ENCODE measurements around the gene ENTREP3.

Gene ENTREP3

DNA sequence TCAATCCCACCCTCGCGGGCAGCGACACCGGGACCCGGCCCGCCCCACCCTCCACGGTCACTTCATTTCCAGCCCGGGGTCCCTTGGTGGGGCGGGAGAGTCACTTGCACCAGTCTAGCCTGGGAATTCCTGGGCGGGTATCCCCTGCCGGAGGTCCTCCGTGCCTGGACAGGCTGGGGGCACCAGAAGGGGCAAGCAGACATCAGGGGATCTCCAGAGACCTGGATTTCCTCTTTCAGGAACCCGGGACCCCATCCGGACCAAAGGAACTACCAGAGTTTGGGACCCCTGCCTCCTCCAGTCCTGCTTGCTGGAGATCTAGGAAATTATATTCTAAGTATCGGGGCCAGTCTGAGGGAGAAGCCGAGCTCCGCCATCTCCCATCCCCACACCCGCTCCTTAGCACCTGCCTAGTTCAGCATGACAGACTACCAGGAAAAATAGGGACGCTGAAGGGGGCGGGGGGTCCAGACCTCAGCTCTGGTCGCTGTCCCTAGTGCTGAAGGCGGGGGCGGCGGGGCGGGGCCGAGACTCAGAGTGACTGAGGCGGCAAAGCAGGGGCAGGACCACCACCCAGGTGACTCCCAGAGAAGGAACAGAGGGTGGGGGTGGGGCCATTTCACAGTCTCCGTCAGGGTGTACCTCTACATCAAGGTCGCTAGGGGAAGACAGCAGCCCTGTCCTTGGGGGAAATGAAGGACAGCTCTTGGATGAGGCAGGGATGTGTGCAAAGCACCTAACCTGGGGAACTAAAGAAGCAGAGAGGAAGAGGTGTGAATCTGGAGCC, 22.8 kb upstream of the ENTREP3 start:
- DNase-seq, result peak; percentile 53

DNA sequence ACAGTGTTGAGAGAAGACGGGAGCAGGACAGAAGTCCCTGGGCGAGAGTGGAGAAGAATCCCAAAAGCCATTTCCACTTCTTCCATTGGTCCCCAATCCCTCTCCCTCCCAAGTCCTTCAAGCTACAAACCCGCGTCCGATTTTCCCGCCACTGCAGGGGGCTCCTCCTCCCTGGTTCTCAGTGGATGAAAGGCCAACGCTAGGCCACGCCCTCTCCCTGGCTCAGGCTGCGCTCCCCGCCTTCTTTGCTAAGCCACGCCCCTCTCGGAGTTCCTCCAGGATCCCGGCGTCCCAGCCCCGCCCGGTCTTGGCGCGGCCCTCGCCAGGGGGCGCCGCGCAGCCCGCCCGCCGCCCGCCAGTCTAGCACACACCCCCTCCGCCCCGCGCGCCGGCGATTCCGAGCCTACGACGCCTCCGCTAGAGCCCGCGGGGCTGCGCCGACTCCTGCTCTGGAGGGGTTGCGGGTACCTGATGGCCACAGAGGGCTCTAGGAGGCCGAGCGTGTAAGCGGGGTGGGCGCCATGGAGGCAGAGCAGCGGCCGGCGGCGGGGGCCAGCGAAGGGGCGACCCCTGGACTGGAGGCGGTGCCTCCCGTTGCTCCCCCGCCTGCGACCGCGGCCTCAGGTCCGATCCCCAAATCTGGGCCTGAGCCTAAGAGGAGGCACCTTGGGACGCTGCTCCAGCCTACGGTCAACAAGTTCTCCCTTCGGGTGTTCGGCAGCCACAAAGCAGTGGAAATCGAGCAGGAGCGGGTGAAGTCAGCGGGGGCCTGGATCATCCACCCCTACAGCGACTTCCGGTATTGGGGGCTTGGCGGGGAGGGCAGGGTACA, 22.0 kb upstream of the ENTREP3 start, which contains the start of gene HCN3:
Gene HCN3, plus strand, starts transcription at position 394 of the 832 bp plus-strand sequence. Its CDS starts 128 bp downstream, at position 522.
- DNase-seq, result peak; percentile 98

DNA sequence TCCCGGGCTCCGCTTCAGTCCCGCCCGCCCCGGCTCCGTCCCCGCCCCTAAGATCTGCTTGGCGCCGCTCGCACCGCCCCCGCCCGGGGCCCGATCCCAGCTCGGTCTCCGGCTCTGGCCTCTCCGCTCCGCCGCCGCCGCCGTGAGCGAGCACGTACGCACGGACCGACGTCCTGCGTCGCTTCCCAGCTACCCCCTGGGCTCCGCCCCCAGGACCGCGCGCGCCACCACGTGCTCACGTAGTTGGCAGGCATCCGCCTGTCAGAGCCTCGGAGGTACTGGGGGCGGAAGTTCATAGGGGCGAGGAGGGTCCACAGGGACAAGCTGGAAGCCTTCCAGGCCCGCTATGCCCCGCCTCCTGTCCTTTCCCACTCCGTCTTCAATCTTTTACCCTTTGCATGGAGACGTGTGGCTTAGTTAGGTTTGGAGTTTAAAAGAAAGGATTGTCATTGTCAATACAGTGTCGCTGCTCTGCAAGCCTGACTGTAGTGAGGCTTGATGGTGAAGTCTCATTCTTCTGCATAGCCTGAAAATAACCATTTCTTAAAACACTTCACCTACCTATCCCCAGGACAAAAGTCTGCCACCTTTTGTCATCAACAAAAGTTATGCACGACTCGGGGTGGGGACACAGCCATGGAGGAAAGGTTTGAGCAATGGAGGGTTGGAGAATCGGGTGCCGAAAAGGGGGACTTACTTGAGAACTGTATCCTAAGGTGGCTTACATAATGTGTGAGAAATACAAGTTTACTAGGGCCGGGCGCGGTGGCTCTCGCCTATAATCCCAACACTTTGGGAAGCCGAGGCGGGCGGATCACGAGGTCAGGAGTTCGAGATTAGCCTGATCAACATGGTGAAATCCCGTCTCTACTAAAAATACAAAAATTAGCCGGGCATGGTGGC, 18.3 kb upstream of the ENTREP3 start, which contains the start of gene CLK2:
Gene CLK2, minus strand, starts transcription at position 162 of the 903 bp plus-strand sequence. CDS start 2,527 bp downstream, outside the sequence.
- DNase-seq, result peak; percentile 86

DNA sequence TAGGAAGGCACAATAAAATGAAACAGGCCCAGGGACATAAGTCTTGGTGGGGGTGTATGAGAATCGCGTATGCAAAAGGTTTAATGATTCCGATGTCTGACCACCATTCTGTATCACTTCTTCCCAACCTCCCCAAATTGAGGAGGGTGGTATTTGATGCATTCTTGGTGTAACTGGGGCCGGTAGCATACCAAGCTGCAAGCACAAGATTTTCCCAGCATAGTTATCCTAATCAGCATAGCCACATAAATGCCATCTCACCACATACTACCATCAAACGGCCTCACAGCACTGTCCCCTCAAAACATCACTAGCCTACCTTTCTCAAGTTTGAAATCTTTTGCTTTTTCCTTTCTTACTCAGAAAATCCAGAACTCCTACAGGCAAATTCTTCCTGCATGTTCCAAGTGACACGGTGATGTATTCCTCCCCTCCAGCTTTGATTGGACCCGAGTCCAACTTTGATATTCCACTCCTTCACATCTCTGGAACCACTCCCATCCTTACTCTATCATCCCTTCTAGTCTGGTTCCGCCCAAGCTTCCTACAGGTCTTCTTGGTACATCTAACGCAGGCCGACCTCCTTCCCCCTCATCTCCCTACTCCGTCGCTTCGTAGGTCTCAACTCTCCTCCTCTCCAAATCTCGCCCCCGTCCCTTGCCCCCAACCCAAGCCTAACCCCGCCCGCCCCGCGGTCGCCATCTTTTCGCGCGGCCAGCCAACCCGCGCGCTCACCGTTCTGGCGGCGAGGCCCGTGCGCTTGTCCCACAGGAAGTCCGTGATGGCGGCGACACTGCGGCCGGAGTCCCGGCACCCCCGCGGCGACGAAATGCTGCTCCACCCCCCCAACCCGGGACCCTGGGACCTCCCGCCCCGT, 17.4 kb upstream of the ENTREP3 start:
- peak; percentile 44 for DNase-seq

DNA sequence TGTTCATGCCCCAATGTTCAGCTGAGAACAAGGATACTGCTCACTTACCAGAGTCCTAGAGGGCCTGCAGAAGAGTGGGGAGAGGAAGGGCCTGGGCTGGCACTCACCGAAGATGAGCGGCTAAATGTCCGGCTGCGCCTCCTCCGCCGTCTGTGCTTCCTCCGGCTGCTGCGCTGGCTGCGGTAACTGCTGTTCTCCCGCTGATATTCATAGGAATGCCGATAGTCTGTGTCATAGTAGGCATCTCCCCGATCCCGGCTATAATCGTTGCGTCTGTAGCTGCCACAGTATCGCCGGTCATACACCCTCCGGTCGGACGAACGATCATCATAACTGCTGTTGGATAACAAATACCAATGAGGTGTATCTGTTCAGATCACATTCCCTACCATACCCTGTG, 14.1 kb upstream of the ENTREP3 start:
- no peak for DNase-seq

DNA sequence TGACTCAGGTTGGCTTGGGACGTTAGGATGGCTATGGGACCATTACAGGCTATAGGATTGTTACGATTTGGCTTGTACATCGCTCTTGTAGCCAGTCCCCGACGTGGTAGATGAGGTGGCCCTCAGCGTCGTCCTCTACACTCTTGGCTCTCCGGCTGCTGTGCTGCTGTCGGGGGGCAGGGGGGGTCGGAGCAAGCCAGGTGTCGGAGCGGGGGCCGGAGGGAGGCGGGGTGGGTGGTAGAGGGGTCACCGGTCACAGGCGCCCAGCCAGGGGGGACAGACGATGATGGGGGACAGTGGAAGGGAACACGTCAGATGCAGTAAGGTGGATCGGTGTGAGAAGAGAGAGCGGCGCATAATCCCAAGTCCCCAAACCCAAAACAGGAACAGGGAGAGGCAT, 13.3 kb upstream of the ENTREP3 start:
- no peak for DNase-seq

DNA sequence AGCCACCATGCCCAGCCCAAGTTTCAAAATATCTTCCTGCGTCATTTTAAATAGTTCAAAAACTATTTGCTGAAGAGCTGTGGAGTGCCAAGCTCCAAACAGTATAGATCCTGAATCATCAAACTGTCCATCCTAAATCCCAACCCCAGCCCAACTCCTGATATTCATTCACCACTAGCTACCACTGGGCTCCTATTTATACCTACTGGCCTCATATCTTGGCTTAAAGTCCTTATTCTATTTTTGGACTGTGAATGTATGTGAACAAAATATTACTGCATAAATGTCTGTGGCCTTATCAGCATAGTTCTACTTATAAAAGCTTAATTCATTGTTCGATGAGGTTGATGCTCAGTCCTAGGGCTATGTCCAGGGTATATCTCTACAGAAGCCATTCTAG, 12.1 kb upstream of the ENTREP3 start:
- no peak for DNase-seq

DNA sequence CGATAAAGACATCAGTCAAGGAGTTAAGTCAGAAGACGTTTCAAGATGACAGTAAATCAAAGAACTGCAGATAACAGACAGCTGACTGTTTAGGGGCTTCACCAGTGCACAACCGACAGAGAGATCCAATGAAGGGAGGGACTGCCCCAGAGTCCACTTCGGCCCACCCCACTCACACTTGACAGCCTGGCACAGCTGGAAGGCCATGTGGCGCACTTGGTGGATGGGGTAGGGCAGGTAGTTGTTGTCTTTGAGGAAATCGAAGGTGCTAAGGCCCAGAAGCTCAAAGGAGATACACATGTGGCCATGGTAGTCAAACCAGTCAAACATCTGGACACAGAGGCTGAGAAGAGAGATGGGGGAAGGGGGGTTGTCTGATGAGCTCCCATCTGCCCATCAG, 11.3 kb upstream of the ENTREP3 start:
- DNase-seq, result no peak

DNA sequence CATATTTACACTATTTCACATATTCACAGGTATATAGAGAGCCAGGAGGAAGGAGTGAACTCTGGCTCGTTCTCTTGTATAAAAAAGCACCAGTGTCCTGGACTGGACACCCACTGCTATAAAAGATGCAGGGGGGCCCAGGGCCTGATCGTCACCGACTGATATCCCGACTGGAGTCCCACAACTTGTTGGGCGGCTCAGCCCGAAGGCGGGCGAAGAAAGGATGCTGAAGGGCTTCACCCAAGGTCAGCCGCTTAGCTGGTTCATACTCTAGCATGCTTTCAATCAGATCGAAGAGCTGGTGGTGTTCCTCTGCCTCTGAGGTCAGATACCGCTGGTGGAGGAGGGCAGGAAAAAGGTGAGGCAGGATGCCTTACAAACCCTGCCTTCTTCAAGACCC, 7.8 kb upstream of the ENTREP3 start:
- DNase-seq, result no peak

DNA sequence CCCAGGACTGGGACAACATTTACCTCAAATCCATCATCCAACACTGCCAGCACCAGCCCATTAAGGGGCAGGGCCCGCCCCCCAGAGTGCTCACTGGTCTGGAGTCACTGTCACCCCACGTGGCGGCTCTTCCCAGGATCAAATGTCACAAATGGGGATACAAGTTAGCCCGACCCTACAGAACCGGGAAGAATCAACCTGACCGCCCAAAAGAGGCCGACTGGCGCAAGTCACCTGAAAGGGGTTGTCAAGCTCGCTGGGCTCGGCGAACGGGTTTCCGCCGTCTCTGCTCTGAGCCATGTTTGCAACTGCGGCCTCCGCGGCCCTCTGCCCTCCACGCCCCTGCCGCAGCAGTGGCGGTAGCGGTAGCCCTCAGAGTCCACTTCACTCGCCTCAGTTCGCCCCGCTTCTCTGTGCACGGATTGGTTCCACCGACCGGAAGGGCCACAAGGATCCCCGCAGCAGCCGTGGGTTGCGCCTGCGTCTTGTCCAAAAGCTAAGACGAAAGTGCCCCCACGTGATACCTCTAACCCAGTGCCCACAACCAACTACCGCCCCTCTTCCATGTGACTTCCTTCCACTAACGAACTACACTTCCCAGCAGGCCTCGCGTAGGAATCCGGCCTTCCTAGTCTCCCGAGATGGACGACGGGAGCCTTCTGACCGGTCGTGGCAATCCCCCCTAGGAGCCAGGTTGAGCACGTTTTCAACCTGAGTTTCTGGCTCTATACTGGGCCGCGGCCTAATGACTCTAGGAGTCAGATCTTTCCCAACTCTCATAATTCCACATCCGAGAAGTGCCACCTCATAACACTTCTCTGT, 6.8 kb upstream of the ENTREP3 start, which contains the start of gene SCAMP3:
Gene SCAMP3, minus strand, starts transcription at position 509 of the 822 bp plus-strand sequence. Its CDS starts 209 bp downstream, at position 300.
- peak; percentile 97 for DNase-seq

DNA sequence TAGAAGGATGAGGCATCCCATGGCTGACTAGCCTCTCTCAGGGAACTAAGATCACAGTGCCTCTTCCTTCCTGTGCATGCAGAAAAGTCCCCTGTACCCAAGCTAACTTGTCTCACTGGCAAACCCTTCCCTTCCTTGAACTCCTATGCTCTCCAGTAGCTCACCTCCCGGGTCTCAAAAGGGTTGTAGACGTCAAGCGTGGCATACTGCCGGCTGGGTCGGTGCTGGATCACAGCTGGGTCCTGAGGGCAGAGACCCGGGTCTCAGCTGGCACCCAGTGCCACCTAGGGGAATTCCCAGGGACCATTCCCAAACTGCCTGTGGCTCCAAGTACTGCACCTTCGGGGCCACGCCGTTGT, 6.2 kb upstream of the ENTREP3 start:
- no peak for DNase-seq

DNA sequence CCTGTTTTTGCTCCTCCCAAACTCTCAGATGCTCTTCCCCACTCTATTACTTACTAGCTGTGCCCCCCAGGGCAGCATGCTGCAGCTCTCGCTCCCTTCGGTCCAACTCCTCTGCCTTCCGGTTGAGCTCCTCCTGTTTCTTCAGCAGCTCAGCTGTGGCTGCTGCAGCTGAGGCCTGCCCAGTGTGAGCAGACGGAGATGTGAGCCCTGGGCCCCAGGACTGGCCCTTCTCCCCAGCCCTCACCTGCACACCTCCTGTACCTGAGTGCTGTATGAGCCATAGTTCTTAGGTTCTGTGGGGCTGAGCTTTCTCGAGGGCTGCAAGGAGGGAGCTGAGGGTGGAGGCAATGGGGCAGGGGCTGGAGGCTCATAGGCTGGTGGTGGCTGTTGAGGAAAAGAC, 5.0 kb upstream of the ENTREP3 start:
- DNase-seq, result no peak

DNA sequence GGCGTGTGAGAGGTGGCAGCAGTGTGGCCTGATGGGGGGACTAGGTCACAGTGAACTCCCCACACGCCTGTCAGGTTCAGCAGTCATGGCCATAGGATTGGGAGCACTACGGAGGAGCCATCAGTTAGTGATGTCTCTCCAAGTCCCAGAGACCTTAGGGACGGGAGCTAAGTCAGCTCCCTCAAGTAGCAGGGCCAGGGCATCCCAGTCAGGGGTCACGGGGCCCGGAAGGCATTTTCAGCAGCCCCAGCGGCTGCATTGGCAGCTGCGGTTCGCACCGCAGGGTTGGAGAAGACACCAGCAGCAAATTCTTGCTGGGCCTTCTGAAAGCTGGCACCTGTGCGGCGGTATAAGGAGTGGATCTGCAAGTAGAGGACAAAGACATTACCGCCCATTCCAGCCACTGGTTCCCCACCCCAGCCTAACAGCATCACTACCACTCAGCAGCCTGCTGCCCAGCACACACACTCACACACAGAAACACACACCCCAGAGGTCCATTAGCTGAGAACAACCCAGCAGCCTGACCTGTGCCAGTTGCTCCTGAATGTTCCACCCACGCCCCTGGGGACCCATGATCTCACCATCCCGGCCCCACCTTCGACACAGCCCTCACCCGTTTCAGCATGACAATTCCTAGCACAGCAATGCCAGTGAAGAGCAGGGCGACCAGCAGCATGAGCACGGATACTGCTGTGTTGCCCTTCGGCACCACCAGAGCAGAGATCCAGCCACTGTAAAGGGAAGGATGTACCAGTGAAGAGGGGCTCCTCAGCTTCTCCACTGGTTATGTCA, 972 bp upstream of the ENTREP3 start:
- no peak for DNase-seq

DNA sequence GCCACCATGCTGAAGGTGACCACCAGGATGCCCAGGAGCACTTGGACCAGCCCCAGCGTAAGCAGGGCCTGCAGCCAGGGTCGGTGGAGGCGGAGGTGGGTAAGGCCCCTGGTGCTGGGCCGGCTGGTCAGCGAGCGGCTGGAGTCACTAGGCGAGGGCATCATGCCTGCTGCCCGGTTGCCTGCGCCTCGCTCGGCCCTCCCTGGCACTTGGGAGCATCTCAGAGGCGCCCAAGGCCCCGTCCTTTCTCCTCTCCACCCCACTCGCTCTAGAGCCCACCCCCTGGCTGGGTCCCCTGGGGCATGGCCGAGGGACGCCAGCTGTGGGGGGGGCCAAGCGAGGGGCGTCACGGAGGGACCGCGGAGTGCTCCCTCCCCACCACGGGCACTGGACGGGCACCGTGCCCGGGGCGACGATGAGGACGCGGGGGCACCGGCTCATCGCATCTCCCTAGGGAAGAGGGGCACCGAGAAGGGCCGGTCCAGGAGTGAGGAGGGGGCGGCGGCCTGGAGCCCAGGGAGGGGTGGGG, 505 bp downstream of the ENTREP3 start:
- DNase-seq, result no peak

DNA sequence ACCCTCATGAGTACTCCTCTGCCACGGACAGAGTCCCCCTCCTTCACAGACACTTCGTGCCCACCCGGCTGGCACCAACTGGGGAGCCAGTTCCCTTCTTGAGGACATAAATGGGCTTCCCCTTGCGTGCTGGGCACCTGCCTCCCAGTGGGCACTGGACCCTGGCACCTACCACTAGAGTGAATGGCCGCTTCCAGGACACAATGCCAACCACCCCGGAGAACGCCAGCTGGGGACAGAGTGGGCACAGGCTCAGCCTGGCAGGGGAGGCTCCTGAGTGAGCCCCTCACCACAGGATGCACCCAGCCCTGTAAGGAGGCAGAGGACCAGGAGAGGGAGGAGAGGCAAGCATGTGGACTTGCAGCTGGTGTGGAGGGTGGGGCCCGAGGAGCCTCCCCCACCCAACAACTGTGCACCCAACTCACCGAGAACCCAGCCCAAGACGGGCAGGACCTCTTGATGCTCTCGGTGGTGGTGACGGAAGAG, 1.0 kb downstream of the ENTREP3 start:
- DNase-seq, result no peak

DNA sequence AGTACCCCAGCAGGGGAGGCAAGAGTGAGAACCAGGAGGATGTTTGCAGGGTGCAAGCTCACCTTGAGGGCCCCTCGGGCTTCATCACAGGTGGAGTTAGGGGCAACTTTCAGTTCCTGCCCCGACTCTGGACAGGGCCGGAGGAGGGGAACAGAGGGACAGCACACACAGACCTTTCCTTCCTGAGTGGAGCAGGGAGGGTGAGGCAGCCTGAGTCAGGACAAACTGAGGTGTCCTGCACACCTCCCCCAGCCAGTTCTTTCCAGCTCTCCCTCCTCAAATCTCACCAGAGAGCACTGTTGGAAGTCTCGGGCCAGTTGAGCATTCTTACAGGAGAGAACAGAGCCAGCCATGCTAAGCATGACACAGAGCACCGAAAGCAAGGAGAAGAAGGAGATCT, 1.5 kb downstream of the ENTREP3 start:
- no peak for DNase-seq

DNA sequence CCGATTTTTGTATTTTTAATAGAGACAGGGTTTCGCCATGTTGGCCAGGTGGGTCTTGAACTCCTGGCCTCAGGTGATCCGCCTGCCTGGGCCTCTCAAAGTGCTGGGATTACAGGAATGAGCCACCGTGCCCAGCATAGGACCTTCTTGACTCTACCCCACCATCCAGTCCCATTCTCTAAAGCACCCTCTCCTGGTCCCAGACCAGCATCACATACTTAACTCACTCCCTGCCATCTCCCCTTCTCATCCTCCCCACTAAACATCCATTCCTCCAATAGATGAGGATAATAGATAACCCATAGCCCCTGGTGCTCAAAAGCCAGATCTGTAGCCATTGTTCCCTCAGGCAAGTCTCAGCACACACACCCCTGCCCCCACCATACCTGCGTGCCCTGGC, 2.1 kb downstream of the ENTREP3 start:
- no peak for DNase-seq

DNA sequence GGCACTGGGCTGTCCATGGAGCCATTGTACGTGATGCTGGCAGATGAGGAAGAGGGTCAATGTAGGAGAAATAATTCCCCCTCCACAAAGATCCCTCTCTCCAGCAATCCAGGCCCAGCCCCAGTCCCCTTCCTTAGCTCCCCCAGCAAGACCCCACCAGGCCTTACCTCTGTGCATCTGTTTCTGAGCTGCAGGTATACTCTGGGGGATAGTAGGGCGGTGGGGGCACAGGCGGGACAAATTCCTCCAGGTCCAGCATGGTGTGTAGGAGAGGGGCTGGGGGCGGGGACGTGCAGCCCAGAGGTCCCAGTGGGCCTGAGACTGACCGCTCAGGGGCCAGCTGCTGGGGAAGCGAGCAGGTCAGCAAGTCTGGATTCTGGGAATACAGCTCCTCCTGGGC, 3.7 kb downstream of the ENTREP3 start:
- DNase-seq, result no peak

DNA sequence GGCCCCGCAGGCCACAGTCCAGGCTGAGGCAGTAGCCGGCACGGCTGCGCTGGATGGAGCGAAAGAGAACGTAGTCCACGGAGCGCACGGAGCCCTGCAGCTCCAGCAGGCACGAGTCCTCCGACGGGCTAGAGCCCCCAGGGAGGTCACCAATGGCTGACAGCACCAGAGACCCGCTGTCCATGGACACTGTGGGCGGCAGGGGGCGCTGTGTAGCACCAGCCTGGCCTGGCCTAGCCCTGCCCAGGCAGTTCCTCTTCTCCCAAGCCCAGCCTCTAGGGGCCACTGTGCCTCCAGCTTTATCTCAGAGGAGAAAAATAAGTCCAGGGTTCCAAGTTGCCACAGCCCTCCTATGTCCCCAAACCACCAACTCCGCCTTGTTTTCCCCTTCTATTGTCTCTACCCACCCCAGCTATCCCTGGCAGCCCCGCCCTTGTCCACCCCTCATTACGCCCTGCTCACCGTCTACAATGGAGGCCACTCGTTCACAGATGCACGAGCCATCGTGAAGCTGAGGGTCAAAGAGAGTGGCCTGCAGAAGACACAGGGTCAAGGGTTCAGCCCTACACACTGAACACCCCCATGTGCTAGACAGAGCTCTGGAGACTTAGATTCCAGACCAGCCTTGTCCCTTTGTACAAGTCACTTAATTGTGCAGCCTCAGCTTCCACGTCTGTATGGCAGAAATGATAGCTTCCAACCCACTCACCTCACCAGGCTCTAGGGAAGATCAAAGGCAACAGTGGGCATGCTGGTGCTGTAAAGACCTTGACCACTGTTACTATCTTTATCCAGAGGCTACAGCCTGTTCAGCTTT, 4.4 kb downstream of the ENTREP3 start:
- peak; percentile 64 for DNase-seq

All from kidney glomerular epithelial cell (primary cell).